Suprapubic skin (tissue), 4 donors: ENCODE results near the gene ZNRF3. TPM values are rescaled to one million over a fixed set of nuclear protein-coding genes. Genes with fewer than 3 reads are reported as not detected.
A peak's percentile ranks its signal among the peaks of the same experiment; 100 is the strongest.

Experiments used
- DNase-seq, 2 donors: peaks; one replicate each; pipeline ENCODE4 v3.0.0-alpha.2; 2019; ENCODE audit warnings: low spot score in 2 of 2
- H3K27ac ChIP-seq: fragments of 200-600 bp; sonication (generic); one replicate; pipeline ENCODE4 v1.5.1; 2019
- H3K27me3 ChIP-seq: fragments of 200-600 bp; sonication (generic); one replicate; pipeline ENCODE4 v1.5.1; 2019
- H3K36me3 ChIP-seq: fragments of 200-600 bp; sonication (generic); one replicate; pipeline ENCODE4 v1.5.1; 2019
- H3K4me1 ChIP-seq: fragments of 200-600 bp; sonication (generic); one replicate; pipeline ENCODE4 v1.5.1; 2019
- H3K4me3 ChIP-seq: fragments of 200-600 bp; sonication (generic); one replicate; pipeline ENCODE4 v1.5.1; 2019; ENCODE audit warnings: mild to moderate bottlenecking
- H3K9me3 ChIP-seq: fragments of 200-600 bp; sonication (generic); one replicate; pipeline ENCODE4 v1.5.1; 2019
- CTCF ChIP-seq, 2 donors: fragments of 200-600 bp in 1 of 2; fragments of 450-650 bp in 1 of 2; sonication (generic) in 1 of 2; IDR thresholded peaks; one replicate each; pipeline ENCODE4 v1.5.1; 2016 to 2019; ENCODE audit warnings: antibody characterized with exemption in 2 of 2, mild to moderate bottlenecking in 1 of 2, moderate library complexity in 1 of 2
- EP300 ChIP-seq: sonication (generic); formaldehyde crosslinking; IDR thresholded peaks from one replicate; pipeline ENCODE4 v1.6.1; 2017; ENCODE audit warnings: antibody characterized with exemption
- POLR2A ChIP-seq, 2 donors: fragments of 450-650 bp; IDR thresholded peaks; one replicate each; pipeline ENCODE4 v1.6.1; 2017; ENCODE audit warnings: antibody characterized with exemption in 2 of 2, mild to moderate bottlenecking in 2 of 2, moderate library complexity in 2 of 2
- POLR2AphosphoS5 ChIP-seq, 3 donors: sonication (generic); formaldehyde crosslinking; IDR thresholded peaks; one replicate each; pipeline ENCODE4 v1.6.1; 2017; ENCODE audit warnings: antibody characterized with exemption in 3 of 3
- WGBS: methylation state at CpG from one replicate; pipeline ENCODE4 v1.1.5; 2018; 5-methylcytosine and 5-hydroxymethylcytosine counted together
- total RNA-seq, 4 donors: library from RNA; depleted of rRNA; stranded (reverse); fragments of >200 nt; gene quantifications; one replicate each; pipeline ENCODE4 v1.1.0, GENCODE V29; 2016

ZNRF3 gene
- total RNA-seq, 4 donors from 2014 or later = 13.3 to 20.7 (median 18.4) TPM

- Histone ChIP-seq H3K4me3 (no peak overlapping the region), H3K36me3 (peaks cover 11% of the 10 kb centered on the region), H3K27ac (no peak overlapping the region), H3K4me1 (peaks cover 12% of the 10 kb centered on the region), H3K9me3 (no peaks in the 10 kb centered on the region), H3K27me3 (no peaks in the 10 kb centered on the region)
- no peak for TF ChIP-seq EP300
- no peak for TF ChIP-seq CTCF (IDR thresholded peaks at IDR 0.05)
- no peak for DNase-seq
- 45% methylated on average over 2 of the region's 2 CpGs for WGBS
Observed at GRCh38 chr22:29041408-29041807, 158.0 kb downstream of the ZNRF3 start.

GRCh38 chr22:29043906-29044575, 160.7 kb downstream of the ZNRF3 start:
- TF ChIP-seq CTCF (IDR thresholded peaks at IDR 0.05) (no peak), POLR2AphosphoS5 (IDR thresholded peaks at IDR 0.05) (no peak), POLR2A (IDR thresholded peaks at IDR 0.05) (no peak), EP300 (no peak)
- no peaks in the 10 kb centered on the region for H3K27me3 ChIP-seq
- H3K4me3 ChIP-seq = no peak overlapping the region
- H3K9me3 ChIP-seq = no peaks in the 10 kb centered on the region
- peaks cover 31% of the 10 kb centered on the region for H3K36me3 ChIP-seq
- DNase-seq = peak in 1 of 2 donors; percentile 39
- WGBS = 68% methylated on average over 7 of the region's 7 CpGs
- peak overlapping the region; percentile 80 for H3K27ac ChIP-seq
- H3K4me1 ChIP-seq = peaks cover 12% of the 10 kb centered on the region

- H3K4me1 ChIP-seq = peaks cover 12% of the 10 kb centered on the region
- H3K27ac ChIP-seq = peak overlapping the region; percentile 80
- H3K9me3 ChIP-seq = no peaks in the 10 kb centered on the region
- no peaks in the 10 kb centered on the region for H3K27me3 ChIP-seq
- no peak overlapping the region for H3K4me3 ChIP-seq
- TF ChIP-seq POLR2A (IDR thresholded peaks at IDR 0.05) (no peak), EP300 (no peak), POLR2AphosphoS5 (IDR thresholded peaks at IDR 0.05) (no peak), CTCF (IDR thresholded peaks at IDR 0.05) (no peak)
- WGBS = 66% methylated on average over 13 of the region's 13 CpGs
- H3K36me3 ChIP-seq = peaks cover 37% of the 10 kb centered on the region
- peak in 1 of 2 donors; percentile 36 for DNase-seq
Observed at GRCh38 chr22:29044657-29045176, 161.3 kb downstream of the ZNRF3 start.

- peaks cover 50% of the 10 kb centered on the region for H3K36me3 ChIP-seq
- 93% methylated on average over 18 of the region's 31 CpGs for WGBS
- peak in 1 of 2 donors; percentile 49 for DNase-seq
Observed at GRCh38 chr22:29048822-29049654, 165.7 kb downstream of the ZNRF3 start.

More at GRCh38 chr22:29048822-29049654, 165.7 kb downstream of the ZNRF3 start:
- no peak overlapping the region for H3K27ac ChIP-seq
- no peaks in the 10 kb centered on the region for H3K27me3 ChIP-seq
- H3K4me1 ChIP-seq = peaks cover 6% of the 10 kb centered on the region
- TF ChIP-seq EP300 (no peak), CTCF (IDR thresholded peaks at IDR 0.05) (no peak), POLR2A (IDR thresholded peaks at IDR 0.05) (no peak), POLR2AphosphoS5 (IDR thresholded peaks at IDR 0.05) (no peak)
- H3K4me3 ChIP-seq = no peak overlapping the region
- no peaks in the 10 kb centered on the region for H3K9me3 ChIP-seq
